PC-3 (cell line): Measurements from ENCODE around the gene TIPARP. TPM values are rescaled to one million over a fixed set of nuclear protein-coding genes. Genes with fewer than 3 reads are reported as not detected.
A peak's percentile ranks its signal among the peaks of the same experiment; 100 is the strongest.

Experiments
- ATAC-seq: fragments of 200-7000 bp; cut with Tn5 transposase; 2 replicates; pipeline ENCODE4 v1.9.1; 2020; ENCODE audit warnings: mild to moderate bottlenecking, moderate library complexity
- BruUV-seq: library from RNA; stranded (reverse); fragments of 400-500 nt; replicated peaks from 2 replicates; lab custom pipeline; 2021; lab: Mats Ljungman, UMichigan
- CTCF ChIA-PET: fragments of 300-600 bp; sonication (Branson Sonifier 250); formaldehyde crosslinking; loops from one replicate; lab custom pipeline; 2022; ENCODE audit warnings: antibody characterized with exemption; lab: Charles Lee
- POLR2A ChIA-PET: fragments of 300-600 bp; sonication (Branson Sonifier 250); formaldehyde crosslinking; loops from one replicate; lab custom pipeline; 2022; ENCODE audit warnings: antibody characterized with exemption; ENCODE audit not compliant: unreplicated experiment; lab: Charles Lee
- DNase-seq: peaks from one replicate; pipeline ENCODE4 v3.0.0-alpha.2; 2015
- H2AFZ ChIP-seq: fragments of 300-600 bp; sonication (generic); 2 replicates; pipeline ENCODE4 v1.6.0; 2016; ENCODE audit warnings: antibody characterized with exemption, low read length
- H3F3A ChIP-seq: fragments of 300-600 bp; sonication (generic); one replicate; pipeline ENCODE4 v1.6.0; 2017; ENCODE audit warnings: antibody characterized with exemption, low read length, control low read depth, mild to moderate bottlenecking; ENCODE audit not compliant: unreplicated experiment
- H3K27ac ChIP-seq: fragments of 300-600 bp; sonication (generic); 2 replicates; pipeline ENCODE4 v1.5.1; 2016; ENCODE audit warnings: mild to moderate bottlenecking, low read length
- H3K27me3 ChIP-seq: fragments of 300-600 bp; sonication (generic); 2 replicates; pipeline ENCODE4 v1.6.1; 2016; ENCODE audit warnings: low read length, mixed read lengths
- H3K36me3 ChIP-seq: fragments of 300-600 bp; sonication (generic); 2 replicates; pipeline ENCODE4 v1.6.1; 2016; ENCODE audit warnings: low read depth, mixed run types, low read length, mixed read lengths
- H3K4me1 ChIP-seq: fragments of 300-600 bp; sonication (generic); 2 replicates; pipeline ENCODE4 v1.5.1; 2016; ENCODE audit warnings: low read length; ENCODE audit not compliant: insufficient read depth
- H3K4me2 ChIP-seq: fragments of 300-600 bp; sonication (generic); 2 replicates; pipeline ENCODE4 v1.6.0; 2016; ENCODE audit warnings: low read length
- H3K4me3 ChIP-seq: fragments of 300-600 bp; sonication (generic); 2 replicates; pipeline ENCODE4 v1.5.1; 2016; ENCODE audit warnings: mild to moderate bottlenecking, low read length, mixed read lengths
- H3K79me2 ChIP-seq: fragments of 300-600 bp; sonication (generic); 2 replicates; pipeline ENCODE4 v1.6.1; 2017; ENCODE audit warnings: low read length, mixed read lengths
- H3K9ac ChIP-seq: fragments of 300-600 bp; sonication (generic); 2 replicates; pipeline ENCODE4 v1.6.0; 2016; ENCODE audit warnings: mild to moderate bottlenecking, low read length
- H3K9me2 ChIP-seq: fragments of 300-600 bp; sonication (generic); replicated peaks from 2 replicates; pipeline ENCODE4 v1.6.1; 2016; ENCODE audit warnings: mixed run types, low read length, mixed read lengths
- H3K9me3 ChIP-seq: fragments of 300-600 bp; sonication (generic); 2 replicates; pipeline ENCODE4 v1.6.1; 2016; ENCODE audit warnings: low read length, mixed read lengths
- H4K20me1 ChIP-seq: fragments of 300-600 bp; sonication (generic); 2 replicates; pipeline ENCODE4 v1.6.1; 2016; ENCODE audit warnings: low read length, mixed read lengths
- CTCF ChIP-seq: fragments of 300-600 bp; sonication (generic); conservative IDR thresholded peaks from 2 replicates; pipeline ENCODE4 v1.5.1; 2017; ENCODE audit warnings: antibody characterized with exemption, low read depth, mild to moderate bottlenecking, low read length
- EZH2 ChIP-seq: fragments of 300-600 bp; sonication (generic); IDR thresholded peaks from one replicate; pipeline ENCODE4 v1.6.1; 2017; ENCODE audit warnings: antibody characterized with exemption, mild to moderate bottlenecking, low read length; ENCODE audit not compliant: unreplicated experiment
- EZH2phosphoT487 ChIP-seq: fragments of 300-600 bp; sonication (generic); IDR thresholded peaks from 2 replicates; pipeline ENCODE4 v1.6.1; 2018; ENCODE audit warnings: mild to moderate bottlenecking, antibody characterized with exemption, low read length, borderline replicate concordance
- intact Hi-C: fragments of 100-400 bp; cut with micrococcal nuclease; formaldehyde crosslinking; loops from 2 replicates; pipeline ENCODE4 v1.9.0; 2023
- total RNA-seq: library from RNA; depleted of rRNA; stranded (reverse); fragments of >200 nt; gene quantifications from 2 replicates; pipeline ENCODE4 v1.2.3, GENCODE V29; 2014

TIPARP gene
- total RNA-seq, 1 experiment from 2014 or later: 84.7 TPM

GRCh38 chr3:156705761-156706616 is 31.6 kb downstream of the TIPARP start:
- H3K27me3 ChIP-seq: no peaks in the 10 kb centered on the region
- TSS peak; percentile 9 for BruUV-seq
- H3K27ac ChIP-seq: peak overlapping the region; percentile 10
- ATAC-seq (peak; percentile 58), DNase-seq (peak; percentile 31)
- H4K20me1 ChIP-seq: 0 out of 2 replicates have a peak, but pooled peaks cover 12% of the 10 kb centered on the region
- H3K4me3 ChIP-seq: no peak overlapping the region
- H3K36me3 ChIP-seq: peaks cover 84% of the 10 kb centered on the region
- H3K79me2 ChIP-seq: peaks cover 7% of the 10 kb centered on the region
- CTCF ChIA-PET: interaction anchor here (0.6 kb wide), 1 partner anchor 35 kb away, joined by 3 read pairs; no protein-coding TSS in a partner anchor
- intact Hi-C loops: loop anchor here (5.0 kb wide), 1 partner anchor 76 kb away; no protein-coding TSS in a partner anchor
- H2AFZ ChIP-seq: no peak overlapping the region
- no peaks in the 10 kb centered on the region for H3K9me2 ChIP-seq
- TF ChIP-seq EZH2: no peak
- no peak for TF ChIP-seq EZH2phosphoT487
- no peak for TF ChIP-seq CTCF
- H3K4me2 ChIP-seq: no peak overlapping the region
- no peak overlapping the region for H3K9ac ChIP-seq
- H3K9me3 ChIP-seq: no peaks in the 10 kb centered on the region
- H3K4me1 ChIP-seq: no peaks in the 10 kb centered on the region
- POLR2A ChIA-PET: no interaction called here
- H3F3A ChIP-seq: no peaks in the 10 kb centered on the region

DNA sequence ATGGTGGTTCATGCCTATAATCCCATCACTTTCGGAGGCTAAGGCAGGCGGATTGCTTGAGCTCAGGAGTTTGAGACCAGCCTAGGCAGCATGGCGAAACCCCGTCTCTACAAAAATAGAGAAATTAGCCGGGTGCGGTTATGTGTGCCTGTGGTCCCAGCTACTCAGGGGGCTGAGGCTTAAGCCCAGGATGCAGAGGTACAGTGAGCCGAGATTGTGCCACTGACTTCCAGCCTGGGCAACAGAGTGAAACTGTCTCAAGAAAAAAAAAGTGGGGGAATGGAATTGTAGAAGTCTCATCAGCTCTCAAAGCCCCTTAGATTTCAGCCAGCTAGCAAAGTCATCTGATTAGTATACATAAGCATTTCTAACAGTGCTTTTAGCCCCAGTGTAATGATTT is 33.2 kb downstream of the TIPARP start:
- H3F3A ChIP-seq: no peaks in the 10 kb centered on the region
- 0 out of 2 replicates have a peak, but pooled peaks cover 5% of the 10 kb centered on the region for H4K20me1 ChIP-seq
- no peaks in the 10 kb centered on the region for H3K9me3 ChIP-seq
- ATAC-seq (no peak), DNase-seq (no peak)
- H3K27me3 ChIP-seq: no peaks in the 10 kb centered on the region
- no peaks in the 10 kb centered on the region for H3K79me2 ChIP-seq
- TF ChIP-seq EZH2phosphoT487: no peak
- TF ChIP-seq CTCF: no peak
- no peak for TF ChIP-seq EZH2
- no peaks in the 10 kb centered on the region for H3K9me2 ChIP-seq
- H3K9ac ChIP-seq: no peak overlapping the region
- no peak overlapping the region for H2AFZ ChIP-seq
- no TSS peak for BruUV-seq
- no peaks in the 10 kb centered on the region for H3K4me1 ChIP-seq
- ChIA-PET POLR2A (interaction anchor here (0.6 kb wide), 1 partner anchor 12 kb away, joined by 4 read pairs; no protein-coding TSS in a partner anchor), CTCF (no interaction called here)
- no peak overlapping the region for H3K27ac ChIP-seq
- no peak overlapping the region for H3K4me3 ChIP-seq
- no peak overlapping the region for H3K4me2 ChIP-seq
- intact Hi-C loops: loop anchor here (5.0 kb wide), 1 partner anchor 75 kb away; no protein-coding TSS in a partner anchor
- peaks cover 72% of the 10 kb centered on the region for H3K36me3 ChIP-seq

GRCh38 chr3:156710429-156710828 is 36.0 kb downstream of the TIPARP start:
- intact Hi-C loops: no loop called here
- ChIA-PET POLR2A (no interaction called here), CTCF (no interaction called here)
- Histone ChIP-seq H3F3A (no peaks in the 10 kb centered on the region), H3K4me2 (no peak overlapping the region), H3K4me1 (no peaks in the 10 kb centered on the region), H3K79me2 (no peaks in the 10 kb centered on the region), H3K27ac (no peak overlapping the region), H3K9me2 (no peaks in the 10 kb centered on the region), H3K27me3 (no peaks in the 10 kb centered on the region), H2AFZ (no peak overlapping the region), H3K4me3 (no peak overlapping the region), H3K9me3 (no peaks in the 10 kb centered on the region), H4K20me1 (0 out of 2 replicates have a peak, but pooled peaks cover 5% of the 10 kb centered on the region), H3K36me3 (peaks cover 52% of the 10 kb centered on the region), H3K9ac (no peak overlapping the region)
- TF ChIP-seq EZH2 (no peak), EZH2phosphoT487 (no peak), CTCF (no peak)
- BruUV-seq: no TSS peak
- DNase-seq: no peak
- no peak for ATAC-seq
